ENCODE measurements around the gene ADORA2A. TPM values are rescaled to one million over a fixed set of nuclear protein-coding genes. Genes with fewer than 3 reads are reported as not detected.
A peak's percentile ranks its signal among the peaks of the same experiment; 100 is the strongest.

ADORA2A gene
- total RNA-seq, 2 donors from 2014 or later, result 5.9 to 7.1 TPM

DNA sequence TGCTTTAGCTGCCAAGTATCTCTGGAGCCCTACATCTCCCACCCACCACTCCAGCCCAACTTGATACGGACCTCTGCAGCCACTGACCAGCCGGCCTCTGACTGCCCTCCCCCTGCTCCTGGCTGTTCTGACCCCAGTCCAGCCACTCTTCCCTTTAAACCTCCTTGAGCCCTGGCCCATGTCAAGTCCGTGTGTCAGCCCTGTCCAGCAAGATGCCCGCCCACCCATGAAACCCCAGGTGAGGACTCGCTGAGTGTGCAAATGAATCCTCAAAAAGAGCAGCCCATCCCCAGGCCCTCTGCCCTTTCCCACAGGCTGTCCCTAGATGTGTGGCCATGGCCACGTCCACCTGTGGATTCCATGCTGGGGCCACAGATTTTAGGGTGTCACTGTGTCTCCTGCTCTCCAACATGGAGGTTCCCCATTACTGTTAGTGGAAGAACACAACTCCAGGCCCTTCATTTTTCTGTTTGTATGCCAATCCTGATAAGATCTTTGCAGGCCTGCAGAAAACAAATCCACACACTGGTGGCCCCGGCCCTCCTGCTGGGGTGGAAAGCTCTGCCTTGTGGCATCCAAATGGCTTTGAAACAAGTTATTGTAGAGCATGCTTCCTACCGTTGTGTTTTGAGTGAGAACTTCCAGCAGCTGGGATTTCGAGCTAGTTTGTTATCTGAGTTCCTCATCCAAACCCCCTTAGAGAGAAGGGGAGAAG lies 22.7 kb upstream of the ADORA2A start:
- Histone ChIP-seq H3K4me3 (no peak overlapping the region), H3K36me3 (no peaks in the 10 kb centered on the region), H3K9me3 (no peaks in the 10 kb centered on the region), H3K27ac (peak overlapping the region; percentile 83 to 96), H3K27me3 (no peaks in the 10 kb centered on the region), H3K4me1 (peaks cover 0 to 89% of the 10 kb centered on the region in 2 donors)
- TF ChIP-seq, protein P1, sequence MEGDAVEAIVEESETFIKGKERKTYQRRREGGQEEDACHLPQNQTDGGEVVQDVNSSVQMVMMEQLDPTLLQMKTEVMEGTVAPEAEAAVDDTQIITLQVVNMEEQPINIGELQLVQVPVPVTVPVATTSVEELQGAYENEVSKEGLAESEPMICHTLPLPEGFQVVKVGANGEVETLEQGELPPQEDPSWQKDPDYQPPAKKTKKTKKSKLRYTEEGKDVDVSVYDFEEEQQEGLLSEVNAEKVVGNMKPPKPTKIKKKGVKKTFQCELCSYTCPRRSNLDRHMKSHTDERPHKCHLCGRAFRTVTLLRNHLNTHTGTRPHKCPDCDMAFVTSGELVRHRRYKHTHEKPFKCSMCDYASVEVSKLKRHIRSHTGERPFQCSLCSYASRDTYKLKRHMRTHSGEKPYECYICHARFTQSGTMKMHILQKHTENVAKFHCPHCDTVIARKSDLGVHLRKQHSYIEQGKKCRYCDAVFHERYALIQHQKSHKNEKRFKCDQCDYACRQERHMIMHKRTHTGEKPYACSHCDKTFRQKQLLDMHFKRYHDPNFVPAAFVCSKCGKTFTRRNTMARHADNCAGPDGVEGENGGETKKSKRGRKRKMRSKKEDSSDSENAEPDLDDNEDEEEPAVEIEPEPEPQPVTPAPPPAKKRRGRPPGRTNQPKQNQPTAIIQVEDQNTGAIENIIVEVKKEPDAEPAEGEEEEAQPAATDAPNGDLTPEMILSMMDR (IDR thresholded peaks at IDR 0.05), result no peak
- no peak for DNase-seq (ENCODE audit: low spot score)

GRCh38 chr22:24405631-24406321 lies 21.6 kb upstream of the ADORA2A start:
- Histone ChIP-seq H3K27me3 (no peaks in the 10 kb centered on the region), H3K9me3 (no peaks in the 10 kb centered on the region), H3K4me3 (no peak overlapping the region), H3K27ac (peak overlapping the region in 1 of 2 donors; percentile 96), H3K4me1 (peaks cover 0 to 80% of the 10 kb centered on the region in 2 donors), H3K36me3 (no peaks in the 10 kb centered on the region)
- DNase-seq (ENCODE audit: low spot score), result no peak
- TF ChIP-seq, protein P1 (IDR thresholded peaks at IDR 0.05), result no peak

- peaks cover 4% of the 10 kb centered on the region for H3K36me3 ChIP-seq
- DNase-seq (ENCODE audit: low spot score), result no peak
- H3K27me3 ChIP-seq, result no peaks in the 10 kb centered on the region
- peak overlapping the region in 1 of 2 donors; percentile 36 for H3K27ac ChIP-seq
- no peak overlapping the region for H3K4me3 ChIP-seq
- H3K4me1 ChIP-seq, result peaks cover 0 to 72% of the 10 kb centered on the region in 2 donors
- TF ChIP-seq, protein P1 (IDR thresholded peaks at IDR 0.05), result no peak
- no peaks in the 10 kb centered on the region for H3K9me3 ChIP-seq
Measured at GRCh38 chr22:24406322-24407277, 20.8 kb upstream of the ADORA2A start.

DNA sequence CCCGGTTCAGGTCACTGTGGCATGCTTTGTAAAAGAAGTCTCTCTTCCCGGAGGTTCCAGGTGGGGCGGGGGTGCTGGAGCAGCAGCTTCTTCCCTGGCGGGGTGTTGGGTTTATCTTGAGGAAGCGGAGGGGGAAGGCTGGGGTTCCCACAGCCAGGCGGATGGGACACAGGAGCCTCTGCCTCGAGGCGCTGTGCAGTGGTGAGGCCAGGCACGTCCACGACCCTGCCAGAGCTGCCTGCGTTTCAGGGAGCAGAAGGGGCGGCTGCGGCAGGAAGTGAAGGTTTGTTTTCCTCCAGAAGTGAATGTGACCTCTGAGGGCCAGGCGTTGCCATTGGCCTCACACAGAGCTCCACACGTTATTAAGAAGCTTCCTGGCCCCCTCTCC lies 20.1 kb upstream of the ADORA2A start:
- Histone ChIP-seq H3K4me1 (peaks cover 0 to 65% of the 10 kb centered on the region in 2 donors), H3K27me3 (no peaks in the 10 kb centered on the region), H3K4me3 (no peak overlapping the region), H3K27ac (peak overlapping the region in 1 of 2 donors; percentile 36), H3K9me3 (no peaks in the 10 kb centered on the region), H3K36me3 (peaks cover 8% of the 10 kb centered on the region)
- DNase-seq (ENCODE audit: low spot score), result no peak
- TF ChIP-seq, protein P1 (IDR thresholded peaks at IDR 0.05), result no peak

- TF ChIP-seq, protein P1 (IDR thresholded peaks at IDR 0.05), result no peak
- H3K27me3 ChIP-seq, result no peaks in the 10 kb centered on the region
- peaks cover 14% of the 10 kb centered on the region for H3K36me3 ChIP-seq
- peak overlapping the region in 1 of 2 donors; percentile 36 for H3K27ac ChIP-seq
- peaks cover 0 to 59% of the 10 kb centered on the region in 2 donors for H3K4me1 ChIP-seq
- DNase-seq (ENCODE audit: low spot score), result no peak
- no peak overlapping the region for H3K4me3 ChIP-seq
- H3K9me3 ChIP-seq, result no peaks in the 10 kb centered on the region
Measured at GRCh38 chr22:24407884-24408283, 19.5 kb upstream of the ADORA2A start.

Data from right atrium auricular region (tissue), 2 donors.